Neuron (in vitro differentiated cells): ENCODE measurements around the gene CST3.
"Not testable (repeated sequence)": the region's sequence is repeated elsewhere in the genome, so short reads cannot be mapped to it uniquely, and the experiment has no call there.

Source experiments
- H2AFZ ChIP-seq: one replicate; pipeline ENCODE4 v1.6.1; 2013; ENCODE audit warnings: low read depth, mild to moderate bottlenecking, inconsistent platforms, low read length, moderate library complexity
- H3K27me3 ChIP-seq: one replicate; pipeline ENCODE4 v1.6.1; 2013; ENCODE audit warnings: low read length; ENCODE audit not compliant: insufficient read depth
- H3K36me3 ChIP-seq: one replicate; pipeline ENCODE4 v1.6.1; 2013; ENCODE audit warnings: low read length; ENCODE audit not compliant: insufficient read depth
- H3K4me1 ChIP-seq: one replicate; pipeline ENCODE4 v1.6.1; 2013; ENCODE audit warnings: low read length; ENCODE audit not compliant: insufficient read depth
- H3K4me3 ChIP-seq: 2 replicates; pipeline ENCODE4 v1.5.1; 2013; ENCODE audit warnings: mild to moderate bottlenecking, low read length, moderate library complexity
- H3K9me3 ChIP-seq: one replicate; pipeline ENCODE4 v1.6.1; 2013; ENCODE audit warnings: low read length

The CST3 gene, protein sequence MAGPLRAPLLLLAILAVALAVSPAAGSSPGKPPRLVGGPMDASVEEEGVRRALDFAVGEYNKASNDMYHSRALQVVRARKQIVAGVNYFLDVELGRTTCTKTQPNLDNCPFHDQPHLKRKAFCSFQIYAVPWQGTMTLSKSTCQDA

DNA sequence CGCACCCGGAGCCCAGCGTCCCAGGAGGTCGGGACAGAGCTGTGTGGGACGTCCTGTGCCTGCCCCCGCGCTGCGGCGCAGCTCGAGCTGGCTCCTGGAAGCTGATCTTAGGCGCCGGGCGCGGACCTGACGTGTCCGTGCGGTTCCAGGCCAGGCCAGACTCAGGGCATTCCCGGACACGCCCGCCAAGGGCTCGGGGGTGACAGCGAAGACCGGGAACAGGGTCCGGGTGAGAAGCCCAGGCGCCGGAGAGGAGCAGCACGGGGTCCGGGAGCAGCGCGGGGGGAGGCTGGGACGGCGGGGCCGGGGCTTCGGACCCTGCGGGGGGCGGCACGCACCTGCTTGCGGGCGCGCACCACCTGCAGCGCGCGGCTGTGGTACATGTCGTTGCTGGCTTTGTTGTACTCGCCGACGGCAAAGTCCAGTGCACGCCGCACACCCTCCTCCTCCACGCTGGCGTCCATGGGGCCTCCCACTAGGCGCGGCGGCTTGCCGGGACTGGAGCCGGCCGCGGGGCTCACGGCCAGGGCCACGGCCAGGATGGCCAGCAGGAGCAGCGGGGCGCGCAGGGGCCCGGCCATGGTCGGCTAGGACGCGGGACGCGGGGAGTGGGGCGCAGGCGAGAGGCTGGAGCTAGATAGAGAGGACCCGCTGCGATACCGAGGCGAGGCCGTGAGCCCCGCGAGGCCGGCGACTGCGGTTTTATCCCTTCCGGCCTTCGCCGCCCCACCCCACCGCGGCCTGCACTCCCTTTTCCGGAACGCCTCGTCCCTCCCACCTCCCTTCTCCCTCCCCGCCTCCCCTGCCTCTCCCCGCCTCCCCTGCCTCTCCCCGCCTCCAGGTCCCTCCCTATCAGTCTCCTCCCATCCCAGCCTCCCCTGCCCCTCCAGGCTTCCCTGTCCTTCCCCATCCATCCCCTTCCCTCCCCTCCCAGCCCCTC is at the start of gene CST3:
Gene CST3, minus strand, starts transcription at position 674 of the 940 bp plus-strand sequence. Its CDS starts 93 bp downstream, at position 581.
- Histone ChIP-seq H3K4me3 (peak within 1 kb of the TSS; percentile 92), H3K9me3 (no peaks in the 10 kb centered on the region), H3K27me3 (peaks cover 3% of the 10 kb centered on the region), H3K4me1 (peaks cover 12% of the 10 kb centered on the region), H3K36me3 (peaks cover 16% of the 10 kb centered on the region), H2AFZ (peak within 1 kb of the TSS; percentile 92)

GRCh38 chr20:23686046-23686750 is 48.4 kb upstream of the CST3 start:
- Histone ChIP-seq H3K27me3 (no peaks in the 10 kb centered on the region), H2AFZ (no peak overlapping the region), H3K4me1 (no peaks in the 10 kb centered on the region), H3K36me3 (no peaks in the 10 kb centered on the region), H3K9me3 (no peaks in the 10 kb centered on the region), H3K4me3 (no peak overlapping the region)

GRCh38 chr20:23685529-23685896 is 47.8 kb upstream of the CST3 start:
- not testable (repeated sequence) for H3K9me3 ChIP-seq, H3K36me3 ChIP-seq, H2AFZ ChIP-seq, H3K27me3 ChIP-seq, H3K4me3 ChIP-seq, H3K4me1 ChIP-seq

- Histone ChIP-seq H3K36me3 (no peaks in the 10 kb centered on the region), H3K4me3 (no peak overlapping the region), H3K27me3 (no peaks in the 10 kb centered on the region), H3K9me3 (no peaks in the 10 kb centered on the region), H3K4me1 (no peaks in the 10 kb centered on the region), H2AFZ (no peak overlapping the region)
These were observed 46.5 kb upstream of the CST3 start for GRCh38 chr20:23684261-23684660.

GRCh38 chr20:23683807-23684206 is 46.1 kb upstream of the CST3 start:
- no peak overlapping the region for H2AFZ ChIP-seq
- no peak overlapping the region for H3K4me3 ChIP-seq
- H3K36me3 ChIP-seq: no peaks in the 10 kb centered on the region
- no peaks in the 10 kb centered on the region for H3K9me3 ChIP-seq
- H3K27me3 ChIP-seq: no peaks in the 10 kb centered on the region
- no peaks in the 10 kb centered on the region for H3K4me1 ChIP-seq

DNA sequence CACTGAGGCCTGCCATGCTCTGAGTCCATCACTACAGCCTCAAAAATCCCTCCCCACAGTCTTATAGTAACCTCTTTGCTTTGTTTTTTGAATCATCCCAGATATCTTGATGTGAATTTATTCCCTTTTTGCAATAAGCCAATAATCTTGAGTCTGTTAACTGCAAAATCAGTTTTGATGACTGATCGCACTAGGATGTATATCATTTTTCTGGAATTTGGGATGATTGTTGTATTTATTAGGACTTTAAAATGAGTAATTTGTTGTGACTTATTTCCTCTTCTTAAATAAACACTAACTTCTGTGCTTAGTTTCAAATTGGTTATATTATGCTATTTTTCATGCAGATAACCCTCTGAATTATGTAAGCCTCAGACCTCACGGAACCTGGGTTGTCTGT is 45.5 kb upstream of the CST3 start:
- H3K36me3 ChIP-seq: no peaks in the 10 kb centered on the region
- no peaks in the 10 kb centered on the region for H3K9me3 ChIP-seq
- H3K4me3 ChIP-seq: no peak overlapping the region

DNA sequence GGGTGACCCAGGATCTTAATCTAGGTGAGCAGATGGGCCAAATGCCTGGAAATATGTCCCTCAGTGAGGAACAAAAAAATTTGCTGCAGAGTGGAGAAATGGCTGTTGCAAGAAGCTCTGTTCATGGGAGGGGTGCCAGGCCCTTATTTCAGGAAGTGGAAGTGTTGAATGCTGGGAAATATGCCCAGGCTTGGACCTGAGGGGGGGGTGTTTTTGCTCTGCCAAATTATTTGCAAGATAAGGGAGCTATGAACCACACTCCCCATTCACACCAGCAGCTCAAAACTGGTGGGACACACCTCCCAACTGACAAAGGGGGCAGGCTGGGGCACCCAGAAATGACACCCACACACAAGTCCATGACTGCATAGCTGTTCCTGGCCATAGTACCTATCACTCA is 42.4 kb upstream of the CST3 start:
- Histone ChIP-seq H3K36me3 (no peaks in the 10 kb centered on the region), H3K4me3 (no peak overlapping the region), H3K27me3 (no peaks in the 10 kb centered on the region), H2AFZ (no peak overlapping the region), H3K4me1 (no peaks in the 10 kb centered on the region), H3K9me3 (no peaks in the 10 kb centered on the region)

More for the DNA sequence above, 45.5 kb upstream of the CST3 start:
- H3K27me3 ChIP-seq: no peaks in the 10 kb centered on the region
- no peaks in the 10 kb centered on the region for H3K4me1 ChIP-seq
- H2AFZ ChIP-seq: no peak overlapping the region

DNA sequence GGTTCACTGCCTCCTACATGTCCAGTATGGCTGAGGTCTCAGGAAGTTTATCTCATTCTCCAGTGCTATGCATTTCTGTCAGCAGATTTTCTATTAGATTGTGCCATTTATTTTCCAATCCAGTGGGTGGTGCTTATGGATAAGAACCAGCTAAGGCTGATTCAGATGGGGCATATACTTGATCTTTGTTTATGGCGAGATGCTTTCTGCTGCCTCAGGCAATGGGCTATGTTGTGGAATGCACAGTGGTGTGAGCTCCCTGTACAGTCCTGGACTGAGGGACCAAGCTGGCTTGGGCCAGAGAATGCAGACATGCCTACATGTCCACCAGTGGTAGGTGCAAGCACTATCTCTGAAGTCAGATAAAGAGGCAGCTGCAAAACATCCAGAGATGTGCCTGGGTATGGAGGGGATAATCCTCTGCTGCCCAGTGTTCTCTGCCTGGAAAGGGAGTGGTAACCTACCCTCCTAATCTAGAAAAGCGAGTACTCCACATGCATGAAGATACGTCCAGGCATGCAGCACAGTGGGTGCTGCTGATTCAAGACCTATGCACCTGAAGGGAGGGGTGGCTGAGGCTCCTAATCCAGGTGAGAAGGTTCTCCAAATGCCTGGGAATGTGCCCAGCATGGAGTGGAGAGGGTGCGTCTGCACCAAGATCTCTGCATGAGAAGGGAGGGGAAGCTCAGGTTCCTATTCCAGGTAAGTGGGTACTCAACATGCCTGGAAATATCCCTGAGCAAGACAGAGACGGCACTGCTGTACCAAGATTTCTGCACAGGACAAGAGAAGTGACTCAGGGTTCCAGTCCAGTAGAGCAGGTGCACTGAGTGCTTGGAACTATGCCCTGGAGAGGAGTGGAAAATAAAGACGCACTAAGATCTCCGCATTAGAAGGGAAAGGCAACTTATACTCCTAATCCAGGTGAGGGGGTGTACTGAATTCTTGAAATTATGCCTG is 41.7 kb upstream of the CST3 start:
- no peak overlapping the region for H2AFZ ChIP-seq
- no peaks in the 10 kb centered on the region for H3K27me3 ChIP-seq
- no peaks in the 10 kb centered on the region for H3K9me3 ChIP-seq

GRCh38 chr20:23673209-23673608 is 35.5 kb upstream of the CST3 start:
- H3K36me3 ChIP-seq: no peaks in the 10 kb centered on the region
- no peak overlapping the region for H2AFZ ChIP-seq
- no peaks in the 10 kb centered on the region for H3K4me1 ChIP-seq
- no peaks in the 10 kb centered on the region for H3K27me3 ChIP-seq
- no peak overlapping the region for H3K4me3 ChIP-seq
- H3K9me3 ChIP-seq: no peaks in the 10 kb centered on the region

More for the DNA sequence above, 41.7 kb upstream of the CST3 start:
- Histone ChIP-seq H3K36me3 (no peaks in the 10 kb centered on the region), H3K4me3 (no peak overlapping the region), H3K4me1 (no peaks in the 10 kb centered on the region)

DNA sequence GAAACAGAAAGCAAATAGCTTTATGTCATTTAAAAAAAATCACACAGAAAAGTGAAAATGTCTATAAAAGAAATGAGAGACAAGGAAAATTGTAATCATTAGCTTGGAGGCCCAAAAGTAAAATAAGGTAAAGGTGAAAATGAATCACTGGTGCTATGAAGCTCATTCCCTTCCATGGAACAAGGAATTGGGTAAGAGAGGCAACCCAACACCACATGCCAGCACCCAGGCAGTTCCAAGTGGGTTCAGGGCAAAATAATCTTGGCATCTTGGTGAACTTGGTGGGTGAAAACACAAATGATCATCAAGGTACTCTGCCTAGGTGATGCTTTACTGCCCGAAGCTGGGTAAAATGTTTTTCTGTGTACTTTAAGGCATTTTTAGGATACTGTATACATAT is 34.4 kb upstream of the CST3 start:
- Histone ChIP-seq H2AFZ (no peak overlapping the region), H3K36me3 (no peaks in the 10 kb centered on the region), H3K27me3 (no peaks in the 10 kb centered on the region), H3K4me3 (no peak overlapping the region), H3K4me1 (no peaks in the 10 kb centered on the region), H3K9me3 (no peaks in the 10 kb centered on the region)

GRCh38 chr20:23671479-23671878 is 33.7 kb upstream of the CST3 start:
- Histone ChIP-seq H2AFZ (no peak overlapping the region), H3K27me3 (no peaks in the 10 kb centered on the region), H3K4me1 (no peaks in the 10 kb centered on the region), H3K36me3 (no peaks in the 10 kb centered on the region), H3K9me3 (no peaks in the 10 kb centered on the region), H3K4me3 (no peak overlapping the region)

GRCh38 chr20:23670361-23670760 is 32.6 kb upstream of the CST3 start:
- no peaks in the 10 kb centered on the region for H3K27me3 ChIP-seq
- H2AFZ ChIP-seq: no peak overlapping the region
- no peaks in the 10 kb centered on the region for H3K4me1 ChIP-seq
- no peaks in the 10 kb centered on the region for H3K36me3 ChIP-seq
- H3K4me3 ChIP-seq: no peak overlapping the region
- H3K9me3 ChIP-seq: no peaks in the 10 kb centered on the region
